ENCODE results near the gene MCTS1. TPM values are rescaled to one million over a fixed set of nuclear protein-coding genes. Genes with fewer than 3 reads are reported as not detected.
A peak's percentile ranks its signal among the peaks of the same experiment; 100 is the strongest.

The MCTS1 gene
- total and polyA plus RNA-seq, 8 donors: 12.1 to 30.4 (median 20.0) TPM

DNA sequence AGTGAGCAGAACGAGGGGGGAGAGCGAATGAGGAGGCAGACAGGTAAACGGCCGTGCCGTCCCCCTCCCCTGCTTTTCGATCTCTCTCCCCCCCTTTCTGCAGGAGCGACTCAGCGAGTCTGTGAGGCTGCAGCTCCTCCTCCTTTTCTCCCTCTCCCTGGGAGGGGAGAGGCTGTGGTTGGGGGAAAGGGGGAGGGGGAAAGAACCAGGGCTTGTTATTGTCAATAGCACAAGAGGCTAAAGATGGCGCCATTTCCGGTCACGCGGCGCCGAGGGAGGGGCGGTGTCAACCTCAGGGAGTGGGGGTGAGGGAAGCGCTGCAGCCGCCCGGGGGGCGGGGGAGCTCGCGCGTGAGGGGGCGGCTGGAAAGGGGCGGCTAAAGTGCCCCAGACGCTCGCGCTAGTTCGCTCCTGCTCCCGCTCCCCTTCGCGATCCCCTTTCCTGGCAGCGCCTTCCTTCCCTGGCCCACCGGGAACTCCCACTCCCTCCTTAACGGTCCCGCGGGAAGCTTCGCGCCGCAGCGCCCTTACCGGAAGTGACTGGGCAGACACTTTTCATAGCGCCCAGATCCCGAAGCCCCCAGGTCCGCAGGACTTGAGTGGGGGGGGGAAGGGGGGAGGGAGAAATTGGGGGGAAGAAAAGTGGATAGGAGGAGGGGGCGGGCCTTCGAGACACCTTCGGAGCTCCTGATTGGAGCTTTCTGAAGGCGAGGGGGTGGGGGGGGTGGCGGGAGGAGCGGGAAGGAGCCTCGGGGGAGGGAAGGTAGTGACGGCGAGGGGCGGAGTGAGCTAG, 42.9 kb upstream of the MCTS1 start, which contains the start of gene CUL4B:
TSS of gene CUL4B (minus strand) at position 121 of the 792 bp plus-strand sequence. CDS start 324 bp downstream, outside the sequence.
- DNase-seq (peak; percentile 88 to 94 (median 92)), ATAC-seq (peak; percentile 88 to 95 (median 92)), FAIRE-seq (no peak)
- intact Hi-C loops (cut with DNase I): no loop called here
- TF ChIP-seq, protein P1, sequence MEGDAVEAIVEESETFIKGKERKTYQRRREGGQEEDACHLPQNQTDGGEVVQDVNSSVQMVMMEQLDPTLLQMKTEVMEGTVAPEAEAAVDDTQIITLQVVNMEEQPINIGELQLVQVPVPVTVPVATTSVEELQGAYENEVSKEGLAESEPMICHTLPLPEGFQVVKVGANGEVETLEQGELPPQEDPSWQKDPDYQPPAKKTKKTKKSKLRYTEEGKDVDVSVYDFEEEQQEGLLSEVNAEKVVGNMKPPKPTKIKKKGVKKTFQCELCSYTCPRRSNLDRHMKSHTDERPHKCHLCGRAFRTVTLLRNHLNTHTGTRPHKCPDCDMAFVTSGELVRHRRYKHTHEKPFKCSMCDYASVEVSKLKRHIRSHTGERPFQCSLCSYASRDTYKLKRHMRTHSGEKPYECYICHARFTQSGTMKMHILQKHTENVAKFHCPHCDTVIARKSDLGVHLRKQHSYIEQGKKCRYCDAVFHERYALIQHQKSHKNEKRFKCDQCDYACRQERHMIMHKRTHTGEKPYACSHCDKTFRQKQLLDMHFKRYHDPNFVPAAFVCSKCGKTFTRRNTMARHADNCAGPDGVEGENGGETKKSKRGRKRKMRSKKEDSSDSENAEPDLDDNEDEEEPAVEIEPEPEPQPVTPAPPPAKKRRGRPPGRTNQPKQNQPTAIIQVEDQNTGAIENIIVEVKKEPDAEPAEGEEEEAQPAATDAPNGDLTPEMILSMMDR (IDR thresholded peaks at IDR 0.05): no peak
- Histone ChIP-seq H3K36me3 (no peaks in the 10 kb centered on the region), H3K9me3 (no peaks in the 10 kb centered on the region), H3K4me3 (peak within 1 kb of the TSS; percentile 37 to 49 (median 42)), H3K4me1 (peaks cover 0 to 17% (median 10%) of the 10 kb centered on the region in 3 donors), H3K27me3 (no peaks in the 10 kb centered on the region), H3K27ac (peak within 1 kb of the TSS; percentile 87 to 98 (median 96))
- WGBS, 2 donors: 1 to 23% methylated on average over 41 to 45 of the region's 54 CpGs

DNA sequence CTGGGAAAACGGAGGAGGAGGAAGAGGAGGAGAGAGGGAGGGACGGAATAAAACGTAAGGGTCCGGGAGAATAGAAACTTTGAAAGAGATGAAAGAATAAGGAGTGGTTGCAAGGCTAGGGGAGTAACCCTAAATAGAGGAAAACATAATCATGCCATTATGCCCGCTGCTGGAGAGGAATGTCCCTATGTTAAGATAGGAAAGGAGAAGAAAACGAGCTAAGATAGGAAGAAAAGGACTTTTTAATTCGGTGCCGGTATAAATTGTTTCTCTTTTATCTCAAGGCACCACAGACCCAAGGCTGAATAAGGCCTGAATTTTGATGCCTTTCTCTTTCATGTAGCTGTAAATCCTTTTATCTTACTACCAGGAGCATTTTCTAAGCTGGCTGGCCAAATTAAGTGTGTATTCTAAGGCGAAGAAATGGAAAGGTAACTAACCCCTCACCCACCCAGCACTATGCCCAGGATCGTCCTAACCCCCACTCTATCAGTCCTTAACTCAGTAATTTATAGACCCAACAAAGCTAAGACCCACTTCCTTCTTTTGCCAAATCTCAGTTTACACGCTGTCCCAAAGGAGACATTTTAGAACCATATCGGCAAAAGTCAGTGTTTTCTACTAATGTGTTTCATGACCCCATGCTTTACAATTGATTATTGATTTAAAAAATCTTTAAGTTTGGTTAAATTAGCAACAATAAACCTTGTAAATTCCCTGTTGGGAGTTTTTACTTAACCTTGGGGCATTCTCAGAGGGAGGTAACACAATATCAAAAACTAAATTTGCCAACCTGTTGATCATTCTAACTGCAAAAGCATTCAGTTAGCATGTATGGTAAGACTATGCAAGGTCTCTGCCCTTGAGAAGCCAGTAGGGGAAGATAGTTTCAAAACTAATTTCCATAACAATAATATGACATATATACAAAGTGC, 42.0 kb upstream of the MCTS1 start:
- Histone ChIP-seq H3K4me3 (peak overlapping the region in 3 of 4 donors; percentile 14 to 49 (median 46)), H3K9me3 (no peaks in the 10 kb centered on the region), H3K27ac (peak overlapping the region in 3 of 4 donors; percentile 5 to 98 (median 98)), H3K36me3 (no peaks in the 10 kb centered on the region), H3K4me1 (peaks cover 0 to 17% (median 10%) of the 10 kb centered on the region in 3 donors), H3K27me3 (no peaks in the 10 kb centered on the region)
- no peak for ATAC-seq
- TF ChIP-seq, protein P1 (IDR thresholded peaks at IDR 0.05): no peak
- DNase-seq: no peak
- intact Hi-C loops (cut with DNase I): no loop called here
- FAIRE-seq: no peak
- WGBS, 2 donors: 2 to 37% methylated on average over 12 of the region's 12 CpGs

DNA sequence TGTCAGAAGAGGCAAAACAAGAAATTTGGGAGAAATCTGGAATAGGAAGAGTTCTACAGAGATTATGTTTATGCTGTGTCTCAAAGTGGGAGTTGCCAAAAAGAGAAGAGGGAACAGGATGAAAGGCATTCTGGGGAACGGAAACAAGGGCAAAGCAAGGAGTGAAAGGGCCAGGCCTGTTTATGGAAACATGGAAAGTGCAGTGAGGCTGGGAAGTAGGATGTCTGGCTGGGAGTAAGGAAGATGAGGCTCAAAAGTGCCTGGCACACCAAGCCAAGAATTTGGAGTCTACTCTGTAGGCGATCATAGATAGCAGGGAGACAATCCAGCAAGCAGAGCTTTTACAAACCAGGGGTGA, 41.4 kb upstream of the MCTS1 start:
- no peak for ATAC-seq
- no peak for FAIRE-seq
- TF ChIP-seq, protein P1 (IDR thresholded peaks at IDR 0.05): no peak
- no peak for DNase-seq
- H3K36me3 ChIP-seq: no peaks in the 10 kb centered on the region
- no peaks in the 10 kb centered on the region for H3K27me3 ChIP-seq
- H3K9me3 ChIP-seq: no peaks in the 10 kb centered on the region
- intact Hi-C loops (cut with DNase I): no loop called here
- no peak overlapping the region for H3K4me3 ChIP-seq
- peaks cover 0 to 17% (median 9%) of the 10 kb centered on the region in 3 donors for H3K4me1 ChIP-seq
- 42 to 47% methylated on average over 2 of the region's 2 CpGs for WGBS, 2 donors
- peak overlapping the region in 2 of 4 donors; percentile 13 to 98 for H3K27ac ChIP-seq

DNA sequence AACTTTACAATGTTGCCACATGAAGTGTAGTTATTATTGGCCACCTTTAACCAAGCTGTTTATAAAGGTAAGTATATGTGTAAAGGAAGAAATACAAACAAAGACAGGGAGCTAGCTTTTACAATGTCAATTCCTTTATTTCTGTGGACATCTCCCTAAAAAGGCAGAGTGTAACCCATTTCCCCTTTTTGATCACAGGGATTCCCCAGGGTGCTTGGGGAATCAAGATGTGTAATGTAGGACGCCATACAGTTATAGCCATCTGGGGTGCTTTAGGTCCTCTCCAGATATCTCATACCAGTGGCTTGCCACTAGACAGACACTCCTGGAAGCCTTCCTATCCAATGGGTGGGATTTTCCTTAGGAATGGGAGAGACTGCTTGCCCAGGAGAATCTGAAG, 39.0 kb upstream of the MCTS1 start:
- 71 to 89% methylated on average over 1 of the region's 1 CpG for WGBS, 2 donors
- no peaks in the 10 kb centered on the region for H3K27me3 ChIP-seq
- DNase-seq (no peak), FAIRE-seq (no peak), ATAC-seq (no peak)
- H3K9me3 ChIP-seq: no peaks in the 10 kb centered on the region
- peak overlapping the region in 1 of 4 donors; percentile 98 for H3K27ac ChIP-seq
- peaks cover 0 to 17% (median 0%) of the 10 kb centered on the region in 3 donors for H3K4me1 ChIP-seq
- TF ChIP-seq, protein P1 (IDR thresholded peaks at IDR 0.05): no peak
- intact Hi-C loops (cut with DNase I): no loop called here
- H3K36me3 ChIP-seq: no peaks in the 10 kb centered on the region
- H3K4me3 ChIP-seq: no peak overlapping the region
